HepG2 (cell line): ENCODE measurements around the gene ARAP1. TPM values are rescaled to one million over a fixed set of nuclear protein-coding genes. Genes with fewer than 3 reads are reported as not detected.
A peak's percentile ranks its signal among the peaks of the same experiment; 100 is the strongest.

Experiments
- DR1 ChIP-seq: sonication (generic); formaldehyde crosslinking; IDR thresholded peaks from 2 replicates; pipeline ENCODE4 v1.8.0; 2021; ENCODE audit warnings: mild to moderate bottlenecking, missing genetic modification reagents, inconsistent platforms
- IKZF4 ChIP-seq: sonication (generic); formaldehyde crosslinking; IDR thresholded peaks from 2 replicates; pipeline ENCODE4 v1.5.1; 2020; ENCODE audit warnings: borderline replicate concordance, mild to moderate bottlenecking, low read depth, missing genetic modification reagents; ENCODE audit errors: not compliant biosample characterization
- PAF1 ChIP-seq: IDR thresholded peaks from 2 replicates; pipeline ENCODE4 v1.6.1; 2016; ENCODE audit warnings: missing genetic modification reagents, missing compliant biosample characterization
- RXRB ChIP-seq: IDR thresholded peaks from 2 replicates; pipeline ENCODE4 v1.6.1; 2016; ENCODE audit warnings: borderline replicate concordance, missing genetic modification reagents, missing compliant biosample characterization
- SAP130 ChIP-seq: IDR thresholded peaks from 2 replicates; pipeline ENCODE4 v1.6.1; 2016; ENCODE audit warnings: low read depth
- SKI ChIP-seq: fragments of 450-650 bp; IDR thresholded peaks from one replicate; pipeline ENCODE4 v1.6.1; 2018; ENCODE audit warnings: mild to moderate bottlenecking; ENCODE audit not compliant: partially characterized antibody
- STAG1 ChIP-seq: sonication (generic); formaldehyde crosslinking; IDR thresholded peaks from 2 replicates; pipeline ENCODE4 v1.4.0; 2020; ENCODE audit warnings: missing genetic modification reagents
- TBX2 ChIP-seq: sonication (generic); formaldehyde crosslinking; IDR thresholded peaks from 2 replicates; pipeline ENCODE4 v1.5.0; 2020; ENCODE audit warnings: missing genetic modification reagents, mild to moderate bottlenecking, borderline replicate concordance
- THRA ChIP-seq: sonication (generic); formaldehyde crosslinking; IDR thresholded peaks from 2 replicates; pipeline ENCODE4 v1.4.0; 2020; ENCODE audit warnings: missing genetic modification reagents, borderline replicate concordance
- ZNF343 ChIP-seq: sonication (generic); formaldehyde crosslinking; IDR thresholded peaks from 2 replicates; pipeline ENCODE4 v1.4.0; 2020; ENCODE audit warnings: mild to moderate bottlenecking, missing genetic modification reagents
- ZNF354B ChIP-seq: sonication (generic); formaldehyde crosslinking; IDR thresholded peaks from 2 replicates; pipeline ENCODE4 v1.8.0; 2022; ENCODE audit warnings: mild to moderate bottlenecking, missing genetic modification reagents
- ZNF577 ChIP-seq: sonication (generic); formaldehyde crosslinking; IDR thresholded peaks from 2 replicates; pipeline ENCODE4 v1.4.0; 2020; ENCODE audit warnings: mild to moderate bottlenecking, low read depth, missing genetic modification reagents, borderline replicate concordance
- ZNF784 ChIP-seq: sonication (generic); formaldehyde crosslinking; IDR thresholded peaks from 2 replicates; pipeline ENCODE4 v1.5.1; 2020; ENCODE audit warnings: missing genetic modification reagents, mild to moderate bottlenecking, borderline replicate concordance
- polyA plus RNA-seq, 8 experiments: library from polyadenylated mRNA; depleted of rRNA in 3 of 8; stranded (reverse) in 7 of 8; unstranded in 1 of 8; fragments of >200 nt; fragmentation: Illumina TruSeq in 4 of 8; extraction: Trizol in 4 of 8; gene quantifications; 2 replicates each; pipeline versions ENCODE4 v1.2.1 to v1.2.3, GENCODE V29; 2011 to 2016; ENCODE audit warnings: low read depth in 4 of 8, missing spikeins in 1 of 8, mixed read lengths in 1 of 8; ENCODE audit not compliant: insufficient read depth in 1 of 8
- total RNA-seq, 5 experiments: library from RNA; depleted of rRNA; stranded (reverse); fragments of >200 nt; fragmentation: Illumina TruSeq; extraction: Trizol; gene quantifications; 2 replicates each; pipeline ENCODE4 v1.2.3, GENCODE V29; 2016; ENCODE audit warnings: low read depth in 1 of 5
- TF ChIP-seq, protein P1 (sequence below): fragments of 450-650 bp; IDR thresholded peaks from 2 replicates; pipeline ENCODE4 v1.6.1; 2017; ENCODE audit warnings: mild to moderate bottlenecking

The ARAP1 gene
- total and polyA plus RNA-seq, 2 of the 13 experiments (the other 11 are each of a cell fraction or from before 2014, with no cell fraction given): 43.2 to 55.5 TPM

DNA sequence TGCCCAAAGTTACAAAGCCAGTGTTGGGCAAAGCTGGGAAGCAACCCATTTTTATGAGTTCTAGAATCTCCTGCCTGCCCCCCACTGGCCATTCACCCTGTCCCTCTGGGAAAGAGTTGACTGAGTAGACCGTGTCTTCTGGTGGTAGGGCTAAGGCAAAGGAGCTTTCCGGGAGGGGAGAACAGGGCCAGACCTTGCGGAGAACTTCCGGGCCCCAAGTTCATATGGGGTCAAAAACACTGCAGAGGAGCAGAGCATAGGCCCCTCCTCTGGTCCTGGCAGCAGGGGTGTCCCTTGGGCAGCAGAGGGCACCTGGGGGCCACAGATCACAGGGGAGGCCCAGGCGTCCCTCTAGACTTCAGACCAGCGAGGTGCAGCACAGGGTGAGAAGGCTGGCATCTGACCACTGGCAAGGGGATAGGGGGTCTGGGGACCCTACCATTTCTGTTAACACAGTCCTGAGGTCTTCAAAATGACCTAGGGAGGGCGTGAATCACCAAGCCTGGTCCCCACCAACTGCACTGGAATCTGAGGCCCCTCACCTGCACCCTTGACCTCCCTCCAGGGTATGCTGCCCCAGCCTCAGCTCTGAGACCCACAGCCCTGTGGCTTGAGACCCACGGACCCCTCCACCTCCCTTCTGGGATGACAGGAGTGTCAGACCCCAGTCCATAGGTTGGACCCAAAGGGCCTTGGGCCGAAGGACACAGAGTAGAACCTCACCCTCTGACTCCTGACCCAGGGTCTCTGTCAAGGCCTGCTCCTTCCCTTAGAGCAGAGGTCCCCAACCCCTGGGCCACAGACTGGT lies 1.3 kb upstream of the ARAP1 start (continued):
- TF ChIP-seq RXRB (CRISPR knock-in tag) (peak; percentile 50; the same call in 1 of the 2 replicates), ZNF577 (CRISPR knock-in tag) (no peak), SKI (no peak), PAF1 (CRISPR knock-in tag) (no peak), ZNF784 (0 out of 2 replicates have a peak, but pooled peaks have one; percentile 17), STAG1 (CRISPR knock-in tag) (peak; percentile 69), ZNF354B (CRISPR knock-in tag) (no peak), ZNF343 (no peak), TBX2 (0 out of 2 replicates have a peak, but pooled peaks have one; percentile 16), SAP130 (CRISPR knock-in tag) (0 out of 2 replicates have a peak, but pooled peaks have one; percentile 14), THRA (CRISPR knock-in tag) (peak; percentile 83; the same call in 1 of the 2 replicates), IKZF4 (no peak), DR1 (no peak)
- TF ChIP-seq, protein P1, sequence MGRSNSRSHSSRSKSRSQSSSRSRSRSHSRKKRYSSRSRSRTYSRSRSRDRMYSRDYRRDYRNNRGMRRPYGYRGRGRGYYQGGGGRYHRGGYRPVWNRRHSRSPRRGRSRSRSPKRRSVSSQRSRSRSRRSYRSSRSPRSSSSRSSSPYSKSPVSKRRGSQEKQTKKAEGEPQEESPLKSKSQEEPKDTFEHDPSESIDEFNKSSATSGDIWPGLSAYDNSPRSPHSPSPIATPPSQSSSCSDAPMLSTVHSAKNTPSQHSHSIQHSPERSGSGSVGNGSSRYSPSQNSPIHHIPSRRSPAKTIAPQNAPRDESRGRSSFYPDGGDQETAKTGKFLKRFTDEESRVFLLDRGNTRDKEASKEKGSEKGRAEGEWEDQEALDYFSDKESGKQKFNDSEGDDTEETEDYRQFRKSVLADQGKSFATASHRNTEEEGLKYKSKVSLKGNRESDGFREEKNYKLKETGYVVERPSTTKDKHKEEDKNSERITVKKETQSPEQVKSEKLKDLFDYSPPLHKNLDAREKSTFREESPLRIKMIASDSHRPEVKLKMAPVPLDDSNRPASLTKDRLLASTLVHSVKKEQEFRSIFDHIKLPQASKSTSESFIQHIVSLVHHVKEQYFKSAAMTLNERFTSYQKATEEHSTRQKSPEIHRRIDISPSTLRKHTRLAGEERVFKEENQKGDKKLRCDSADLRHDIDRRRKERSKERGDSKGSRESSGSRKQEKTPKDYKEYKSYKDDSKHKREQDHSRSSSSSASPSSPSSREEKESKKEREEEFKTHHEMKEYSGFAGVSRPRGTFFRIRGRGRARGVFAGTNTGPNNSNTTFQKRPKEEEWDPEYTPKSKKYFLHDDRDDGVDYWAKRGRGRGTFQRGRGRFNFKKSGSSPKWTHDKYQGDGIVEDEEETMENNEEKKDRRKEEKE: no peak
